GDM1 (cell line): ENCODE results near the gene RPN2.
A peak's percentile ranks its signal among the peaks of the same experiment; 100 is the strongest.

Experiments
- DNase-seq: peaks from one replicate; lab custom pipeline; 2025; lab: John Stamatoyannopoulos, UW

Gene RPN2

DNA sequence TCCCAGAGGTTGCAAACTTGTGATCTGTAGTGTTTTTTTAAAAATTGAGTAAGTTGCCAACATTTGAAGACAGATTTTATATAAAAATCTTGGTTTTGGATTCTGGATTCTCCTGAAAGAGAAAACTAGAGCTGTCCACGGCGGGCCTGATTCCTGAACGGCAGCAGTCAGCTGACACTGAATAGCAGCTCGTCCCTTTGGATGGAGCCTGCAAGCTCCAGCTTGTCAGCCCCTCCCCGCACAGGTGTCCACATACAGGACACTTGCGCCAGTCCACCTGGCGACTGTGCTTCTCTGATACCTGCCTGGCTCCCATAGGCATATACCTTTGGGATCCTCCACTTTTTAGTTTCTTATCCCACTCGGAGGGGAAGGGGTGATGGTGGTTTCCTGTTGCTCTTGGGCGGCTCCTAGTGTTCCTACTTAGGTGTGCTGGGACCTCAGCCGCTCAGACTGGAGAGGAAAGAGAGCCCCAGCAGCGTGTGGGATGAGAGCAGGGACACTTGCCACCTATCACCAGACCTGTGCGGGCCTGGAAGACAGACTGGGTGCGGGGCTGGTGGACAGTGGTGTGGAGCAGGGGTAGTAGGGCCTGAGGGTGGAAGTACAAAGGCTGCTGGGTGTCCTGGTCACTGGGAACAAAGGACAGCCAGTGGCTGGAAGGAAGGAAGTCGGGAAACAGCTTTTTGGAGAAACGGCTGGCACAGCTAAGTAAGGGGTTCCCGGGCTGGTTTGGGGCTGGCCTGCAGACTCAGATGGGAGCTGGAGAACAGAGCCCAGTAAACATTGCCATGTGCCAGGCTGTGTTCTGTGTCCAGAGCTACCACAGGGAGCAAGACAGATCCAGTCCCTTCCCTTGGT lies 64.2 kb downstream of the RPN2 start:
- no peak for DNase-seq

DNA sequence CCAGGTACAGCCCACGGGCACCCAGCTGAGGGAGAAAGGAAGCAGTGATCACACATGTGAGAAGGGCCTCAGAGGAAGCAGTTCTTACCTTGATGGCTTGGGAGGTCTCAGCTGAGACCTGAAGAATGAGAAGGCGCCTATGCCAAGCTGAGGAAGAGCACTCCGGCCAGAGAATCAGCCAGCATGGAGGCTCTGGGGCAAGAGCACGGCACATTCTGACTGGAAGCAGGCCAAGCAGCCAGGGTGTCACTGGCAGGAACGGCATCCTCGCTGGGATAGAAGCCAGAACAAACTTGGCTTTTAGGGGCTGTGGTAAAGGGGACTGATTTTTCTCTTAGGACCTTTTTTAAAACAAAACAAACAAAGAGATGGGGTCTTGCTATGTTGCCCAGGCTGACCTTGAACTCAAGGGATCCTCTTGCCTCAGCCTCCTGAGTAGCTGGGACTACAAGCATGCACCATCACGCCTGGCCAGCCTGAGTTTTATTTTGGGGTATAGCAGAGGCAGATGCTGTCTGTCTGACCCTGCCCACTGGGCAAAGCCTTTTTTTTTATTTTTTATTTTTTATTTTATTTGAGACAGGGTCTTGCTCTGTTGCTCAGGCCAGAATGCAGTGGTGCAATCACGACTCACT lies 64.9 kb downstream of the RPN2 start:
- no peak for DNase-seq

DNA sequence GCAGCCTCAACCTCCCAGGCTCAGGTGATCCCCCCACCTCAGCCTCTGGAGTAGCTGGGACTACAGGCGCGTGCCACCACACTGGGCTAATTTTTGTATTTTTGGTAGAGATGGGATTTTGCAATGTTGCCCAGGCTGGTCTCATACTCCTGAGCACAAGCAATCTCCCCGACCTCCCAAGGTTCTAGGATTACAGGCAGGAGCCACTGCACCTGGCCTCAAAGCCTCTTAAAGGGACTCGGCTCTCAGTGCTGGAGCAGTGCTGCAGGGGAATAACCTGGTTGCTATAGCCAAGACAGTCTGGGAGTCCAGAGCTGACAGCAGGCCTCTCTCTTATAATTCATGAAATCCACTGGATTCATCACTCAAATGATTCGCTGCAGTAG lies 65.4 kb downstream of the RPN2 start:
- no peak for DNase-seq

DNA sequence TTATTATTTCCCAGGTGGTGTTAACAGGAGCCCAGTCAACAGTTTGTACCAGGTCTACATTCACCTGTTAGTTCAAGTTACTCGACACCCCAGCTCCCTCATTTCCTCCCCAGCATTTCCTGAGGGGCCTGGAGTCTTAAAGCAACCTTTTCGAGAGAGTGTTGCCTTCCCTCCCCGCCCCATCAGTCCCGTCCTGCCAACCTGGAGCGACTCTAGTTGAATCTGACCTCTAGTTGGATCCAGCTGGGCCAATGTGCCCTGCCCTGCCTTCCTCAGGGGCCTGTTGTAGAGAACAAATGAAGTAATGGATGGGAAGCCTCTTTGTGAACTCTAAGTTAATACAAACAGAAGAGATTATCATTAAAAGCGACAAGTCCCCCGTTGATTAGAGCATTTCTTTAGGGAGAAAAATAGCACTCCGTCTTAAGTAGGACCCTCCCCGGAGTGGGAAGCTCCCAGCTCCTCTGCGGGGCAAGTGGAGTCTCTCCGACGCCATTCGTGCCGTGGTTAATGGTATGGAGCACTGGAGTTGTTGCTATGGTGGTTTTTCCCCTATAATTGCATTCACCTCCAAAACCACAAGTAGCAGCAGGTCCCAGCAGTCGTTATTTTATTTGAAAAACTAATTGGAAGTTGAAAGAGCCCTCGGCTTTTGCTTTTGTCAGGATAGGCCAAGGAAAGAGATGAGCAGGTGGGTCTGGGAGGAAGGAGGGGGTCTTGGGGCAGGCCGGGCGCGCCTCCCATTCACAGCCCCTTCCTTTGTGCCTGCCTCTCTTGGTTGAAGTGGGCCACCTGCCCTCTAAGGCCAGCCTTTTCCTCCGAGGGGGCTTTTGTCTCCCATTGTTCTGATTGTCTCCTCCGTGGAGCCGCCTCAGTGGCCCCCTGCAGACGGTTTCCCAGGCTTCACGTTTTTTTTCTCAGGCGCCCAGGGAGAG lies 66.4 kb downstream of the RPN2 start:
- DNase-seq: no peak

DNA sequence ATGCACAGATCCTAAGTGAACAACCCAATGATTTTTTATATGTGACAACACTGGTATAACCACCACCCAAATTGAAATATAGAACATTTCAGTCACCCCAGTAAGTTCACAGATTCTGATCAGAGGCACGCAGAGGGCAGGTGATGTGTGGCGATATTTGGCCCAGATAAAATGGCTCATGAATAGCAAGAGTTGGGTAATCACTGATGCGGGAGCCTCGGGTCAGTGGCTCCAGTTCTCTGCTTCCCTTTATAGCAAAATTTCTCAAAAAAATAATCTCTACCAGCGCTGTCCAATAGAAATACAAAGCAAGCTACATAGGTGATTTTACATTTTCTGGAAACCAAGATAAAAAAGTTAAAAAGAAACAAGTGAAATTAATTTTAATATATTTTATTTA lies 67.6 kb downstream of the RPN2 start:
- no peak for DNase-seq

DNA sequence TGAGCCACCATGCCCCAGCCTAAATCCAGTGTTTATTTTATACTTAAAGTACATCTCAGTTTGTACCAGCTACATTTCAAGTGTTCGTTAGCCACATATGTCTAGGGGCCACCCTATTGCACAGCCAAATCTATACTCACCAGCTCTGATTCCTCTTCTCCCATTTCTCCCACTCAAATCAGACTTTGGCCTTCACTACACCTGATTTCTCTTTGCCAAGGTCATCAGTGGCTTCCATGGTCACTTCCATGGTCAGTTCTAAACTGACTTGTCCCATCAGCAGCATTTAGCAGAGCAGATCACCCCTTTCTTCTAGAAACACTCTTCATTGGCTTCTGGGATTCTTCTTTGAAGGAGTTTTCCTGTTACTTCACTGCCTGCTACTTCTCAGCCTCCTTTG lies 68.4 kb downstream of the RPN2 start:
- DNase-seq: no peak

DNA sequence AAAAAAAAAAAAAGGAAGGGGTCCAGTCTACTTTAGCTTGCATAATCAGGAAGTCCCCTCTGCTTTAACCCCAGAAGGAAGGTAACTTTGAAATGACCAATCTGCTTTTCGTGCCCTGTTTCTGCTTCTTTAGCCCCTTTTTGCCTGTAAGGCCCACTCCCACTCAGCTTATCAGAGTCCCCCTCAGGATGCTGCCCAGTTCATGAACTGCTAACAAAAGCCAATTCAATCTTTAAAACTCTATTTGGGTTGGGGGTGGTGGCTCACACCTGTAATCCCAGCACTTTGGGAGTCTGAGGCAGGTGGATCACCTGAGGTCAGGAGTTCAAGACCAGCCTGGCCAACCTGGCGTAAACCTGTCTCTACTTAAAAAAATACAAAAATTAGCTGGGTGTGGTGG lies 70.2 kb downstream of the RPN2 start:
- DNase-seq: no peak

DNA sequence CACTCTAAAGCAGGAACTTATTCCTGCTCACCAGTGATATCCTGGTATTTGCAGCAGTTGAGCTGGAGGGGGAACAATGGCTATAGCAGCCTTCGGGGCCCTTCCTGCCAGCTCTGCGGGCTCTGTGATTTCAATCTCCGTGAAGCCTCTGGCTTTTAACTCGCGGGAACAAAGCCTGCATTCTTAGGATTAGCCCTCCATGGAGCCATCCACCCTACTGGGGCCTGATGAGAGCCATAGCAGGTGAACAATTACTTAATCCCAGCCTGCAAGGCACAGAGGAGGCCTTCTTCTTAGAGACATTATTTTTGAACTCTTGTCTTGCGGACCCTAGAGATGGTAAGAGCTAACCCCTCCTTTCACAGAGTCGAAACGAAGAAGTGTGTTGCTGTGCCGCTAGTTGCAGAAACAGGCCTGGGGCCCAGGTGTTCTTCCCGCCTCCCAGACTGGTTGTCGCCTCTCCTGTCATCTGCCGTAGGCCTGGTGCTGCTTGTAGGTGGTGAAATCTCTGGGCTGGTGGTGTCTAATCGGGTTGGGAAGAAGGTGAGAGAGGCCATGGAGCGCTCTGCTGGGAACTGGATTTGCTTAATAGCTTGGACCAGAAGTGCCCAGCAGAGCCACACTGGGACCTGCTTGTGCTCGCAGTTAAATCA lies 72.8 kb downstream of the RPN2 start:
- DNase-seq: no peak

DNA sequence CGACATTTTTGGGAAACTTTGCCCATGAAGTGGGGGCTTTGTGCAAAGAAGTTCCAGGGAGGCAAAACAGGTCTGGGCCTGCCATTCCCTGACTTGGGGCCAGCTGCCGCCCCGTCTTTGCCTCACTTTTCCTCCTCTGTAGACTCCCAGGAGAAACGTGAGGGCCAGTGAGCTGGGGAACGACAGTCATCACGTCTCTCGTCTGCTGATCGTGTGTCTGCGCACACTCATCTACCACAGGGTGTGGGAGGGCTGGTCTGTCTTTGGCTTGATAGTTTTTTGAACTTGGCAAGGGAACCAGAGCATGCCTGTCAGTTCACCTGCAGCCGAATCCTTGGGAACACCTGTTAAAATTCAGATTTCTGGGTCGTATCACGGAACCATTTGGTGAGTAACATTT lies 74.0 kb downstream of the RPN2 start:
- DNase-seq: no peak

DNA sequence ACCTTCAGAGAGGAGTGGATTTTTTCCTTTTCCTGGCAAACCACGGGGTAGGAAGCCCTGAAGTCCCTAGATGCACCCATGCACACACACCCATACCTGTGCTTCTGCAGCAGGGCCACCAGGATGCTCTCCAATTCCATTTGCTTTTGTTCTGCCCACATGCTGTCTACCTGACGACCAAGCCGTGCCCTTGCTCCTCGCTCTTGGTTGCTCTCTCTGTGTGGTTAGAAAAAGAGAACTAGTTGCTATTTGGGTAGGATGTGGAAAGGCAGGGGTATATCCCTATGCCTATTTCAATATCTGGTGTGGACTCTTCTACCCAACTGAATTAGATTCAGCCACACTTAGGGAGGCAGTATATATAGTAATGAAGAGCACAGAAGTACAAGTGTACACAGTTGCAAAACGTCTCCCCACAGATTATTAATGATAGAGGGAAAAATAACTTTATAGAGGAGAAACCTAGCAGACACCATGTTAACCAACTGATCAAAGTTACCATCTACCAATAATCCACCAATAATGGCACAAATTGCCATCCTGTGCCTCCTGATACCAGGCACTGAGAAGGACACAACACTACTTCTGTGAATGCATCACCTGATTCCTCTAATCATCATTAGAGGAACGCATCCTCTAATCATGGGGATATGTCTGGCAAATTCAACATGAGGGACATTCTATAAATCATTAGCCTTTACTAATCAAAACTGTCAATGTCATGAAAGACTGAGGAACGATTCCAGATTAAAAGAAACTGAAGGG lies 75.2 kb downstream of the RPN2 start:
- DNase-seq: no peak

DNA sequence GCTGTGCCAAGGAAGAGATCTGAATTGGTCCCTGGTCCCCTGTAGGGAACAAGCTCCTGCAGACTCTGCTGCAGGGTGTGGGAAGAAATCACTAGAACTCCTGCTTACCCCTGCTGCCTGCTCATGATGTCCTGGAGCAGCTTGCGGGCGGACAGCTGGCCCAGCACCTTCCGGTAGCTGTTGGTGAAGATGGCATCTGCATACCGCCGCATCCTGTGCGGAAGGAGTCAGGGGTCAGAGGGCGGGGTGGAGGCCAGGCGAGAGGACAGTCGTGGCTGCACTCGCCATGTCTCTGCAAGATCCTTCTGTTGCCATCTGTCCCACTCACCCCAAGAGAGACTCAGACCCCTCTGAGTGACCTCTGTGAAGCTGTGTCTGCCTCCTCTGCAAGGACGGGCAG lies 77.2 kb downstream of the RPN2 start:
- DNase-seq: no peak

DNA sequence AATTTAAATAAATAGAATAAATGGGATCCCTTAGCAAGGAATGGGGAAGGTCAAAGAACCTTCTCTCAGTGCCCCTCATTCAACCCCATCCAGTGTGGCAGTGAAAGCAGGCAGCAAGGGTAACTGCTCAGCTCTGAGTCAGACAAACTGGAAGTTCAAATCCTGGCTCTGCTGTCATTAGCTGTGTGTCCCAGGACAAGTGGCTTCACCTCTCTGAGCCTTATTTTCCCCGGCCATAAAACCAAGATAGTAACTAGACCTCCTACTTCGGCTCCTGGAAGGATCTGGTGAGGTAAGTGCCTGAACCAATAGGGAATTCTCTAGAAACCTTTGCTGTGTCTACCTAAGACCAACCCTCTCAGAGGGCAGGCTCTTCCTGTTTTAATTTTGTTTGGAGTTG lies 78.4 kb downstream of the RPN2 start:
- no peak for DNase-seq

DNA sequence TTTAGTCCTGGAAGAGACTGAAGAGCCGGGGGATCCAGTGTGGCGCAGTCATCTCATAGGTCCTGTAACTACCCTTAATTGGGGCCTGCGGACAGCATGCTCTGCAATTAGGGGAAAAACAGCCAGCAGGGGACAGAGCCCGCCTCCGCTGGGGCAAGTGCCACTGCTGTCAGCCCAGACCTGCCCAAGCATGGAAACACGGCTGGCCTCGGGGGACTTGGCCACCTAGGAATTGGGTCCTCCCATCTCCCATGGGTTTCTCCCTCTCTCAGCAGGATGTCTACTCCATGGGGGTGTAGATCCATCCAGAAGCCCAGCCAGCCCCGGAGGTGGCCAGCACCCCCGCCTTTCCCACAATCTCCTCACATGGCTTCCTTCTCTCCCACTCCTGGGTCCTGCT lies 78.9 kb downstream of the RPN2 start:
- DNase-seq: no peak

DNA sequence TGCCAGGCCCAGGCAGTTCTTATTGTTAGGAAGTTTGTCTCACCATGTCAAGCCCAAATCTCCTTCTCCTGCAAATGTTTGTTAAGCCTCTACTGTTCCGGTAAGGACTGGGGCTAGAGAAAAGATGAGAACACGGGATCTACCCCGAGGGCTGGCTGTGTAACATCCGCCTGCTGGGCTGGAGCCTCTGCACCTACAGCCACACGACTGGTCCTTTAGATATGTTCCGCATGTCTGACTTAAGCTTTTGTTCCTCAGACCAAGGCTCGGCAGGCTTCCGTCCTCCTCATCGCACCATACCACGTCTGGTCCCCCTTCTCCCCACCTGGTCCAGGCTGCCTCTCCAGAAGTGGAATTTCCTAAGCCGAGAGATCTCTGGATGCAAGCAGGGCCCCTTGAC lies 79.9 kb downstream of the RPN2 start:
- no peak for DNase-seq

DNA sequence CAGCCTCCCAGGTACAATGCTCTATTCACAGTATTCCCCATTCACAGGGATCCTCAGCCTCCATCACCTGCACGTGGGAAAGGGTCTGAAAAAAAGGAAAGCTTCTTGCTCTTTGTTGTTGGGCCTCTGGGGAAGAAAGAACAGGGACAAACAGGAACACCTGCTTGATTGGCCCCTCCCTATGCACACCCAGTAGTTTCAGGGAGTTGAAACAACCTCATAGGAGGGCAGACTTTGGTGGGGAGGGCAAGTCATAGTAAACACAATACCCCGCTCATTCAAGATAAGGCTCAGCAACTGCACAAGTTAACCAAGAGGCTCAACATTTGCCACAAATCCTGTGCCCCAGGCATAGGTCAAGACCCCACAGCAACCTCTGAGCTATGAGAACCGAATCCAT lies 80.7 kb downstream of the RPN2 start:
- no peak for DNase-seq

DNA sequence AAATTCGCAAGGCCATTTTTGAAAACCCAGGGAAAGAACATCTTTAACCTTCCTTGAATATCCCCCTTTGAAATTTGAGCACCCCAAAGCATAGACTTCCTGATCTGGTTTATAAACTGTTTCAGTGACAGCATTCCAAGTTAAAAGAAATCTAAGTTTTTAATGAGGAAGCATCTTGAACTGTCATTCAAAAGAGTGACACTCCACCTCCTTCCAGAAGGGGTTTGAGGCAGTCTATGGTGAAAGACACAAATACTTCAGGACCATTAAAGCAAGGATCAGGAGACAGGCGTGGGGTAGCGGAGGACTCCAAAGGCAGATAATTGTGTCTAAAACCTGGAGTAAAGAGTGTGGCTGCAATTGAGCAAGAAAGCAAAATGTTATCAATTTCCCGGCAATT lies 81.8 kb downstream of the RPN2 start:
- DNase-seq: no peak

DNA sequence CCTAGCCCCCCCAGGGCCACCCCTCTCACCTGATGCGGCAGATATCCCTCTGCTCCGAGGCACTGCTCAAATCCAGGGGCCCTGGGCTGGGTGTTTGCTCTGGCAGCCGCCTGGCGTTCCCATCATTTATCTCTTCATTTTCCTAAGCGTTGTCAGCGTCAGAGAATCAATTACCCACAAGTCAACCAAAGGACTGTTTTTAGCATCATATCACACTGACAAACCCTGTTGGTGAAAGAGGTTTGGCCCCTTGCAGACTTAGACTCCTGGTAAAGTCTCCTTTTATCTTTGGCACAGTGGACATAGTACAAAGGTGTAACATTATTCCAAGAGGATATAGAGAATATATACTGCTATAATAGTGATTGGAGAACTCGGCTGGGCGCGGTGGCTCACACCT lies 82.6 kb downstream of the RPN2 start, which contains the start of gene GHRH:
GHRH (minus strand) TSS at position 101 of the 400 bp plus-strand sequence. CDS start 4,925 bp downstream, outside the sequence.
- DNase-seq: no peak

DNA sequence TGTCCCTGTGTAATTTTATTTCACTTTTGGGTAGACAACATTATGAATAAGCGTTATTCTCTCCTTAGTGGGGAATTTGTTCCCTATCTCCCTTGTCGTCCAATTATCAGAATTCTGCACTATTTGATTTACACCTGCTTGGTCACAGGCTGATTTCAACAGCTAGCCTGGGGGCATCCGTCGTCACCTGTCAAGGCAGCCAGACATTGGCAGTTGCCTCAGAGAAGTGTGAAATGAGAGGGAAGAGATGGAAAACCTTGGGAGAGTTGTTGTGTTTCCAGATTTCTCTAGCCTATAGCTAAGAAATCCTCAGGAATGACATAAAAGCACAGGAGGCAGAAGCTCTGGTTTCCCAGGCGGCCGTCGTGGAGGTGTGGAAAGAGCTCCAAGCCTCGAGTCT lies 83.4 kb downstream of the RPN2 start:
- DNase-seq: no peak

DNA sequence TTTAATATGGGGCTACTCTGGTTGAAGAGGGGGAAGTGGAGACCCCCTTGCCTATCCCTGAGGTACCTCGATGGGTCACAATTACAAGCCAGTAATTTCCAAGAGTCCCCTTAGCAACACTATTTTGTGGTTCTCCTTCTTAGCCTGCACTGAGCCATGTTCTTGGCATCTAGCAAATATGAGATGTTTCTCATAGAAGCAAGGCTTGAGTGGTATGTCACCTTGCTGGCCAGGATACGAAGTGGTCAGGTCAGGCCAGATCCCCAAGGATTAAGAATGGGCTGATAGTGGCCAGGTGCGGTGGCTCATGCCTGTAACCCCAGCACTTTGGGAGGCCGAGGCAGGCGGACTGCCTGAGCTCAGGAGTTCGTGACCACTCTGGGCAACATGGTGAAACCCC lies 84.6 kb downstream of the RPN2 start:
- DNase-seq: no peak

DNA sequence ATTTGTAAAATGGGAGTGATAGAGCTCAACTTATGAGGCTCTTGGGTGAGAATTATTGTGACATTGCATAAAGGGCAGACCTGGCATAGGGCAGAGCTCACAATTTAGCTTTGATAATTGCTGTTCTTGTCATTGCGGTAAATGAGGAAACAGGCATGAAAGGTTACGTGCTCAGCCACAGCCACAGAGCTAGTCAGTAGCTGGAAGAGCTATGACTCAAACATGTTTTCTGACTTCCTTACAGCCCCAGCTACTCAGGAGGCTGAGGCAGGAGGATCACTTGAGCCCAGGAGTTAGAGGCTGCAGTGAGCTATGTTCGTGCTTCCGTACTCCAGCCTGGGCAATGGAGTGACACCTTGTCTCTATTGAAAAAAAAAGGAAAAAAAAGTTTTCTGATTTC lies 86.0 kb downstream of the RPN2 start:
- DNase-seq: peak; percentile 52

DNA sequence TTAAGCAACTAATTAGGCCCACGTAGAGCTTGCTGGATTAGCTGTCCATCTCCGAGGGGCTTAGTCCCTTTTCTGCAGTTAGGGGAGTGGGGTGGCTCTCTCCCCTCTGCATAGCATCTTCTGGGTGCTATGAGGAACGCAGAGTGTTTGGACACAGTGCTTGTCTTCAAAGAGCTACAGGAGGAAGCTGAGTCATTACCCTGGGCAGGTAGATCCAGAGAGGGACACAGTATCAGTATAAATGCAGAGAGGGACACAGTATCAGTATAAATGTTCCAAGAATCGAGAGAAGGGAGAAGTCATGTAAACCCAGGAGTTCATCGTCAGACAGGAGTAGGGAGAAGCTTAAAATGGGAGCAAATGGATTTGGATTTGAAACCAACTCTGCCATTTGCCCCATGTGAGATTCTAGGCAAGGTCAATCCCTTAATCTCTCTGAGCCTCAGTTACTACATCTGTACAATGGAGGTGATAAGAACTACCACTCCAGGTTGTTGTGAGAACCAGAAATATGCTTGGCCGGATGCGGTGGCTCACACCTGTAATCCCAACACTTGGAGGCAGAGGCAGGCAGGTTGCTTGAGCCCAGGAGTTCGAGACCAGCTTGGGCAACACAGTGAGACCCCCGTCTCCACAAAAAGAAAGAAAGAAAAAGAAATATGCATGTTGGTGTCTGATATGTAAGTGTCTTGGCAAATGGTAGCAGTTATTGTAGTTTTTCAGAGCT lies 88.0 kb downstream of the RPN2 start:
- no peak for DNase-seq
